HepG2 (cell line): ENCODE measurements around the gene ALG14. TPM values are rescaled to one million over a fixed set of nuclear protein-coding genes. Genes with fewer than 3 reads are reported as not detected.

Experiments
- ATF4 ChIP-seq, 2 experiments: fragments of 450-650 bp in 1 of 2; sonication (generic) in 1 of 2; formaldehyde crosslinking; IDR thresholded peaks; 2 replicates each; pipeline versions ENCODE4 v1.5.0 to v1.8.0; 2020 to 2022; ENCODE audit warnings: mild to moderate bottlenecking in 1 of 2, missing genetic modification reagents in 1 of 2
- EZH2 ChIP-seq: conservative IDR thresholded peaks from 2 replicates; pipeline ENCODE4 v1.6.1; 2012; ENCODE audit warnings: mild to moderate bottlenecking, low read depth, low read length, moderate library complexity
- HNRNPH1 ChIP-seq: fragments of 200-400 bp; formaldehyde crosslinking; optimal IDR thresholded peaks from 2 replicates; pipeline ENCODE3; 2017; ENCODE audit warnings: mild to moderate bottlenecking, low read depth, low read length
- NFIB ChIP-seq: sonication (generic); formaldehyde crosslinking; IDR thresholded peaks from 2 replicates; pipeline ENCODE4 v1.9.0; 2021; ENCODE audit warnings: missing genetic modification reagents, mild to moderate bottlenecking, borderline replicate concordance
- NRL ChIP-seq: sonication (generic); formaldehyde crosslinking; IDR thresholded peaks from 2 replicates; pipeline ENCODE4 v1.5.0; 2020; ENCODE audit warnings: missing genetic modification reagents, mild to moderate bottlenecking, moderate library complexity, borderline replicate concordance
- RFXANK ChIP-seq: IDR thresholded peaks from 2 replicates; pipeline ENCODE4 v1.6.1; 2016
- SRSF9 ChIP-seq: fragments of 200-400 bp; formaldehyde crosslinking; IDR thresholded peaks from 2 replicates; pipeline ENCODE4 v1.6.1; 2018; ENCODE audit warnings: borderline replicate concordance, mild to moderate bottlenecking, low read depth, low read length; ENCODE audit not compliant: insufficient read depth, poor library complexity, severe bottlenecking
- TCF12 ChIP-seq, 2 experiments: fragments of 450-650 bp in 1 of 2; sonication (generic) in 1 of 2; formaldehyde crosslinking in 1 of 2; IDR thresholded peaks; 2 replicates each; pipeline versions ENCODE4 v1.6.1 to v1.8.0; 2017 to 2022; ENCODE audit warnings: antibody characterized with exemption in 1 of 2, mild to moderate bottlenecking in 1 of 2, missing genetic modification reagents in 1 of 2, moderate library complexity in 1 of 2
- THRA ChIP-seq: sonication (generic); formaldehyde crosslinking; IDR thresholded peaks from 2 replicates; pipeline ENCODE4 v1.4.0; 2020; ENCODE audit warnings: missing genetic modification reagents, borderline replicate concordance
- TOPORS ChIP-seq: sonication (generic); formaldehyde crosslinking; IDR thresholded peaks from 2 replicates; pipeline ENCODE4 v1.8.0; 2023; ENCODE audit warnings: mild to moderate bottlenecking, missing genetic modification reagents
- ZNF644 ChIP-seq: IDR thresholded peaks from 2 replicates; pipeline ENCODE4 v1.6.1; 2016; ENCODE audit warnings: low read depth
- ZNF710 ChIP-seq: sonication (generic); formaldehyde crosslinking; IDR thresholded peaks from 2 replicates; pipeline ENCODE4 v1.5.0; 2020; ENCODE audit warnings: mild to moderate bottlenecking, missing genetic modification reagents, borderline replicate concordance
- ZNF790 ChIP-seq: sonication (generic); formaldehyde crosslinking; IDR thresholded peaks from 2 replicates; pipeline ENCODE4 v1.8.0; 2022; ENCODE audit warnings: missing genetic modification reagents, mild to moderate bottlenecking, borderline replicate concordance
- polyA plus RNA-seq, 8 experiments: library from polyadenylated mRNA; depleted of rRNA in 3 of 8; stranded (reverse) in 7 of 8; unstranded in 1 of 8; fragments of >200 nt; fragmentation: Illumina TruSeq in 4 of 8; extraction: Trizol in 4 of 8; gene quantifications; 2 replicates each; pipeline versions ENCODE4 v1.2.1 to v1.2.3, GENCODE V29; 2011 to 2016; ENCODE audit warnings: low read depth in 4 of 8, missing spikeins in 1 of 8, mixed read lengths in 1 of 8; ENCODE audit not compliant: insufficient read depth in 1 of 8
- total RNA-seq, 5 experiments: library from RNA; depleted of rRNA; stranded (reverse); fragments of >200 nt; fragmentation: Illumina TruSeq; extraction: Trizol; gene quantifications; 2 replicates each; pipeline ENCODE4 v1.2.3, GENCODE V29; 2016; ENCODE audit warnings: low read depth in 1 of 5
- TF ChIP-seq, protein P1 (sequence below): sonication (generic); formaldehyde crosslinking; IDR thresholded peaks from 2 replicates; pipeline ENCODE4 v1.8.0; 2022; ENCODE audit warnings: low read depth, missing genetic modification reagents
- TF ChIP-seq, protein P2 (sequence below): sonication (generic); formaldehyde crosslinking; IDR thresholded peaks from 2 replicates; pipeline ENCODE4 v1.5.0; 2020; ENCODE audit warnings: mild to moderate bottlenecking, missing genetic modification reagents, borderline replicate concordance
- TF ChIP-seq, protein P3 (sequence below): conservative IDR thresholded peaks from 2 replicates; pipeline ENCODE4 v1.6.1; 2018; ENCODE audit warnings: missing genetic modification reagents

Gene ALG14
- total and polyA plus RNA-seq, 2 of the 13 experiments (the other 11 are each of a cell fraction or from before 2014, with no cell fraction given) = 4.5 to 12.7 TPM

GRCh38 chr1:95013950-95014574 is 58.7 kb downstream of the ALG14 start (continued):
- peak; percentile 64; the same call in 1 of the 2 replicates for TF ChIP-seq ZNF710 (CRISPR knock-in tag)
- no peak for TF ChIP-seq ATF4 (CRISPR knock-in tag; IDR thresholded peaks at IDR 0.05)
- TF ChIP-seq ZNF790 (CRISPR knock-in tag) = no peak
- no peak for TF ChIP-seq TCF12 (IDR thresholded peaks at IDR 0.05)
- TF ChIP-seq TCF12 (CRISPR knock-in tag; IDR thresholded peaks at IDR 0.05) = no peak
- peak; percentile 58; the same call in 1 of the 2 replicates for TF ChIP-seq THRA (CRISPR knock-in tag)
- peak; percentile 29 for TF ChIP-seq ZNF644
- TF ChIP-seq, protein P1, sequence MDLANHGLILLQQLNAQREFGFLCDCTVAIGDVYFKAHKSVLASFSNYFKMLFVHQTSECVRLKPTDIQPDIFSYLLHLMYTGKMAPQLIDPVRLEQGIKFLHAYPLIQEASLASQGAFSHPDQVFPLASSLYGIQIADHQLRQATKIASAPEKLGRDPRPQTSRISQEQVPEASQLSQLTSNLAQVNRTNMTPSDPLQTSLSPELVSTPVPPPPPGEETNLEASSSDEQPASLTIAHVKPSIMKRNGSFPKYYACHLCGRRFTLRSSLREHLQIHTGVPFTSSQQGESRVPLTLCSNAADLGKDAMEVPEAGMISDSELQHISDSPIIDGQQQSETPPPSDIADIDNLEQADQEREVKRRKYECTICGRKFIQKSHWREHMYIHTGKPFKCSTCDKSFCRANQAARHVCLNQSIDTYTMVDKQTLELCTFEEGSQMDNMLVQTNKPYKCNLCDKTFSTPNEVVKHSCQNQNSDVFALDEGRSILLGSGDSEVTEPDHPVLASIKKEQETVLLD (CRISPR knock-in tag) = no peak
- TF ChIP-seq HNRNPH1 = no peak
- no peak for TF ChIP-seq RFXANK
- no peak for TF ChIP-seq SRSF9
- no peak for TF ChIP-seq TOPORS (CRISPR knock-in tag)
- TF ChIP-seq, protein P2, sequence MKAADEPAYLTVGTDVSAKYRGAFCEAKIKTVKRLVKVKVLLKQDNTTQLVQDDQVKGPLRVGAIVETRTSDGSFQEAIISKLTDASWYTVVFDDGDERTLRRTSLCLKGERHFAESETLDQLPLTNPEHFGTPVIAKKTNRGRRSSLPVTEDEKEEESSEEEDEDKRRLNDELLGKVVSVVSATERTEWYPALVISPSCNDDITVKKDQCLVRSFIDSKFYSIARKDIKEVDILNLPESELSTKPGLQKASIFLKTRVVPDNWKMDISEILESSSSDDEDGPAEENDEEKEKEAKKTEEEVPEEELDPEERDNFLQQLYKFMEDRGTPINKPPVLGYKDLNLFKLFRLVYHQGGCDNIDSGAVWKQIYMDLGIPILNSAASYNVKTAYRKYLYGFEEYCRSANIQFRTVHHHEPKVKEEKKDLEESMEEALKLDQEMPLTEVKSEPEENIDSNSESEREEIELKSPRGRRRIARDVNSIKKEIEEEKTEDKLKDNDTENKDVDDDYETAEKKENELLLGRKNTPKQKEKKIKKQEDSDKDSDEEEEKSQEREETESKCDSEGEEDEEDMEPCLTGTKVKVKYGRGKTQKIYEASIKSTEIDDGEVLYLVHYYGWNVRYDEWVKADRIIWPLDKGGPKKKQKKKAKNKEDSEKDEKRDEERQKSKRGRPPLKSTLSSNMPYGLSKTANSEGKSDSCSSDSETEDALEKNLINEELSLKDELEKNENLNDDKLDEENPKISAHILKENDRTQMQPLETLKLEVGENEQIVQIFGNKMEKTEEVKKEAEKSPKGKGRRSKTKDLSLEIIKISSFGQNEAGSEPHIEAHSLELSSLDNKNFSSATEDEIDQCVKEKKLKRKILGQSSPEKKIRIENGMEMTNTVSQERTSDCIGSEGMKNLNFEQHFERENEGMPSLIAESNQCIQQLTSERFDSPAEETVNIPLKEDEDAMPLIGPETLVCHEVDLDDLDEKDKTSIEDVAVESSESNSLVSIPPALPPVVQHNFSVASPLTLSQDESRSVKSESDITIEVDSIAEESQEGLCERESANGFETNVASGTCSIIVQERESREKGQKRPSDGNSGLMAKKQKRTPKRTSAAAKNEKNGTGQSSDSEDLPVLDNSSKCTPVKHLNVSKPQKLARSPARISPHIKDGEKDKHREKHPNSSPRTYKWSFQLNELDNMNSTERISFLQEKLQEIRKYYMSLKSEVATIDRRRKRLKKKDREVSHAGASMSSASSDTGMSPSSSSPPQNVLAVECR (CRISPR knock-in tag) = no peak
- no peak for TF ChIP-seq NFIB (CRISPR knock-in tag)
- TF ChIP-seq, protein P3, sequence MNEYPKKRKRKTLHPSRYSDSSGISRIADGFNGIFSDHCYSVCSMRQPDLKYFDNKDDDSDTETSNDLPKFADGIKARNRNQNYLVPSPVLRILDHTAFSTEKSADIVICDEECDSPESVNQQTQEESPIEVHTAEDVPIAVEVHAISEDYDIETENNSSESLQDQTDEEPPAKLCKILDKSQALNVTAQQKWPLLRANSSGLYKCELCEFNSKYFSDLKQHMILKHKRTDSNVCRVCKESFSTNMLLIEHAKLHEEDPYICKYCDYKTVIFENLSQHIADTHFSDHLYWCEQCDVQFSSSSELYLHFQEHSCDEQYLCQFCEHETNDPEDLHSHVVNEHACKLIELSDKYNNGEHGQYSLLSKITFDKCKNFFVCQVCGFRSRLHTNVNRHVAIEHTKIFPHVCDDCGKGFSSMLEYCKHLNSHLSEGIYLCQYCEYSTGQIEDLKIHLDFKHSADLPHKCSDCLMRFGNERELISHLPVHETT (CRISPR knock-in tag) = no peak
- no peak for TF ChIP-seq EZH2
- TF ChIP-seq NRL (CRISPR knock-in tag) = no peak
